GM12874 (cell line): ENCODE data around the gene POMGNT2.

Experiments used
- TF ChIP-seq, protein P1 (sequence below): IDR thresholded peaks from 2 replicates; pipeline ENCODE4 v1.5.1; 2011; ENCODE audit warnings: low read depth, mild to moderate bottlenecking, control low read depth, low read length, moderate library complexity; ENCODE audit not compliant: insufficient read depth

The POMGNT2 gene

DNA sequence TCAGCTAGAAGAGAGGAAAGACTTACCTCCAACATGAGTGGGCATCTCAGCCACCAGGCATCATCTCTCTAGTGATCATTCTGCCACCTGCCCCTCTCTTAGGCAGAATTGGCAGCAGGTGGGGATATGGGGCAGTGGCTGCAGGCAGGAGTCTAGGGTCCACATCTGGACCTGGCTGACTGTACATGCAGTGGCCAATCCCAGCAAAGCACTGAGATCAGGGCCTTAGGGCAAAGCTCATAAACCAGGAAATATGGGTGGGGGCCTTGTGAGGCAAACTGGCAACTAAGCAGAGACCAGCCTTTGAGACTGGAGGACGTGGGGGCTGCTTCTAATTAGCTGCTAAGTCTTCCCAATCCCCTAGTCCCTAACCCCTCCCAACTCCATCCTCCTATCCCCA lies 12.9 kb downstream of the POMGNT2 start:
- TF ChIP-seq, protein P1, sequence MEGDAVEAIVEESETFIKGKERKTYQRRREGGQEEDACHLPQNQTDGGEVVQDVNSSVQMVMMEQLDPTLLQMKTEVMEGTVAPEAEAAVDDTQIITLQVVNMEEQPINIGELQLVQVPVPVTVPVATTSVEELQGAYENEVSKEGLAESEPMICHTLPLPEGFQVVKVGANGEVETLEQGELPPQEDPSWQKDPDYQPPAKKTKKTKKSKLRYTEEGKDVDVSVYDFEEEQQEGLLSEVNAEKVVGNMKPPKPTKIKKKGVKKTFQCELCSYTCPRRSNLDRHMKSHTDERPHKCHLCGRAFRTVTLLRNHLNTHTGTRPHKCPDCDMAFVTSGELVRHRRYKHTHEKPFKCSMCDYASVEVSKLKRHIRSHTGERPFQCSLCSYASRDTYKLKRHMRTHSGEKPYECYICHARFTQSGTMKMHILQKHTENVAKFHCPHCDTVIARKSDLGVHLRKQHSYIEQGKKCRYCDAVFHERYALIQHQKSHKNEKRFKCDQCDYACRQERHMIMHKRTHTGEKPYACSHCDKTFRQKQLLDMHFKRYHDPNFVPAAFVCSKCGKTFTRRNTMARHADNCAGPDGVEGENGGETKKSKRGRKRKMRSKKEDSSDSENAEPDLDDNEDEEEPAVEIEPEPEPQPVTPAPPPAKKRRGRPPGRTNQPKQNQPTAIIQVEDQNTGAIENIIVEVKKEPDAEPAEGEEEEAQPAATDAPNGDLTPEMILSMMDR: no peak

- TF ChIP-seq, protein P1: no peak
Observed at GRCh38 chr3:43091481-43091880, 14.4 kb downstream of the POMGNT2 start.

DNA sequence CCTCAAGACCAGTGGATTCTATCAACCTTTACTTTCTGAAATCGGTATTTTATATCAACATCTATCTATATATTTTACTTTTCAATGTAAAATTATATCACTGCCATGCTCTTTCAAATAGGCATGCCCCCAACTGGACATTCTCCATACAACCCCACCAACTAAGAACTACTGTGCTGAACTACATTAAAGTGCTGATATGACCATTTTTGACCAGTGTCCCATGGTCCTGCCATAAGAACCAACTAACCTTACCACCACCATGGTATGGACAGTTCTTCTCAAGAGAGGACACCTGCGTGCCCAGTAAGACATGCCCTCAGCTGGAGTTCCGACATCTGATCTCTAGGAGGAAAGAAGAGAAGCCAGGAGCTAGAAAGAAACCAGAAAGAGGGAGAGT lies 15.6 kb downstream of the POMGNT2 start:
- TF ChIP-seq, protein P1: no peak

DNA sequence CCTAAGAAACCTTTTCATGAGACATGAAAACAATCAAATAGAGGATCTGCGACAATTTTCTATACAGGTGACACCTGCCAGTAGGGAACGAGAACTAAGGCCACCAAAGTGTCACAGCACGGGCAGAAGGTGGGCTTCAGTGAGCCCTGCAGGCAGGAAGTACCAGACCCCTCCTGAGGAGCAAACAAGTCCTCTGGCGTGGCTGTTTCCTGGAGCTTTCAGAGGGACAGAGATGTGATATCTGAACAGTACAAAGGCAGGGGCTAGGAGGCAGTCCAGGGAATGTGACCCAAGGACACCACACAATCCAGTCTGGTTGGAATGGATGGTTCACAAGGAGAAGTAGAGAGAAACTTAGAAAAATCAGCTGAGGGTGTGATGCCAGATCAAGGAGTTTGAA lies 16.8 kb downstream of the POMGNT2 start:
- TF ChIP-seq, protein P1: no peak

DNA sequence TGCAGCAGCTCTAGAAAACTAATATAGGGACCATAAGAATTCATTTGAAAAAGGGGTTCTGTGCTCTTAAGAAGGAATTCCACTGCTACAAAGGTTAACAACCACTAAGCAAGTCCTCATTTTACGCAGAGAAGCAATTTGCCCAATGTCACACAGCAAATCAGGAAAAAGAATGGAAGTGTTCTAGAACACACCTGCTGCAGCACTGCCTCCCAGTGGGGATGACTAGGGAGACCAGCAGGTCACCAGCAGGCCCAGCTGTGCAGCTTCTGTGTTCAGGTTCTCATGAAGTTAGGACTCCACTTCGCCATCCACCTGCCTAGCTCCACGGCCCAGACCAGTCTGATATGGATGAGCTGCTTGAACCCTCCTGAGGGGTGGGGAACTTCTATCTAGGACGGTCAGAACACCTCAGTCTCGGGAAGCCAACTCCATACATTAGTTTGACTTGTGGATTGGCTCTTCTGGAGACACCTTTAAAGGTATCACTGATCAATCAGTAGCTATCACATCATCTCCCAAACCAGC lies 18.6 kb downstream of the POMGNT2 start:
- TF ChIP-seq, protein P1: 0 out of 2 replicates have a peak, but pooled peaks have one; percentile 5

DNA sequence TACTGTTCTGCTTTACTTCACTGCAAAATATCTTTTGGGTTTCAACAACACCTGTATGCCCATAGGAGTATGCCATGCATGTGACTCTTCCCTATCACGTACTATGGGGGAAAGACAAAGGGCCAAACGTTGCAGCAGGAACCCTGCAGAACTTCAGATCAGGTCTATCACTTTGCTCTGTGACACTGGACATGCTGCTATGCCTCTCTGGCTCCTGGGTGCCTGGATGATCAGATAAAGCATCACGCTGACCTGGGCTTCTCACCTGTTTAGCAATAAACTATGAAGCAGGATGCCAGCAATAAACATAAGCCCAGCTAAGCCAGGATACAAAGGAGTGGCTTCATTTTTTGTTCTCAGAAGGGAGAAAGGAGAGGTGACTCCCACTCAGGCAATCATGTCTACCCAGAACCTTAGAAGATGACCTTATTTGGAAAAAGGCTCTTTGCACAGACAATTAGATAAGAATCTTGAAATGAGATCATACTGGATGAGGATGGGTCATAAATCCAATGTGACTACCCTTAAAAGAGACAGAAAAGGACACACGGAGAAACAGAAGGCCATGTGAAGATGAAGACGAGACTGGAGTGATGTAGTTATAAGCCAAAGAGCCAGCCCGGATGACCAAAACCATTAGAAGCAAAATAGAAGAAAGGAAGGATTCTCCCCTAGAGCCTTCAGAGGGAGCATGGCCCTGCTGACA lies 19.3 kb downstream of the POMGNT2 start:
- TF ChIP-seq, protein P1: no peak

DNA sequence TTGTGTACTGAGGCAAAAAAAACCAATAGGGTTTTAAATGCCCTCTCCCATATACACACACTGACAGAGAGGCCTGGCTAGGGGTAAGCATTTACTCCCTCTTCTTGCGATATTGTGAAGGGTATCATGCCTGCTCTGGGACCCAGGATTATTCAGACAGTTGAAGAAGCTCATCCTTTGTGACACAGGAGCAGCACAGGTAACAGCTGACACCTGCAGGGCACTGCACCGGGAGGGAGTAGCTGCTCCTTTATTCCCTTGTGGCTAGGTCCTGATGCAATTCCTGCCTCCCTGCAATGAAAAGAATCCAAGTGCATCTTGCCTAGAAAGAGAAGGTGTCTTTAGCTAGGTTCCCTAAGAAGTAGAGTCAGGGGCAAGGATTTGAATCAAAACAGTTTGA lies 23.4 kb downstream of the POMGNT2 start:
- TF ChIP-seq, protein P1: no peak
